ENCODE results near the gene TSHZ1. TPM values are rescaled to one million over a fixed set of nuclear protein-coding genes. Genes with fewer than 3 reads are reported as not detected.

The TSHZ1 gene
- total RNA-seq, 4 donors from 2014 or later: 22.3 to 41.7 (median 33.8) TPM

- H3K4me1 ChIP-seq: peaks cover 5 to 63% (median 5%) of the 10 kb centered on the region in 3 donors
- H3K9me3 ChIP-seq: no peaks in the 10 kb centered on the region
- H3K4me3 ChIP-seq: peak overlapping the region; percentile 77 to 91
- H3K36me3 ChIP-seq: no peaks in the 10 kb centered on the region
- H3K27me3 ChIP-seq: no peaks in the 10 kb centered on the region
- no peak for ATAC-seq
- 0% methylated on average over 8 of the region's 8 CpGs for WGBS, 2 donors (ENCODE audit: low coverage in 1 of 2)
- peak overlapping the region; percentile 93 to 100 (median 97) for H3K27ac ChIP-seq
- TF ChIP-seq POLR2AphosphoS5 (IDR thresholded peaks at IDR 0.05) (no peak), EP300 (IDR thresholded peaks at IDR 0.05) (no peak), POLR2A (IDR thresholded peaks at IDR 0.05) (no peak), CTCF (IDR thresholded peaks at IDR 0.05) (no peak)
These were observed 692 bp upstream of the TSHZ1 start for GRCh38 chr18:75209951-75210258.

- Histone ChIP-seq H3K4me1 (peaks cover 5 to 63% (median 5%) of the 10 kb centered on the region in 3 donors), H3K27ac (peak overlapping the region; percentile 93 to 100 (median 97)), H3K4me3 (peak overlapping the region; percentile 77 to 91), H3K36me3 (no peaks in the 10 kb centered on the region), H3K27me3 (no peaks in the 10 kb centered on the region), H3K9me3 (no peaks in the 10 kb centered on the region)
- no peak for TF ChIP-seq POLR2A (IDR thresholded peaks at IDR 0.05)
- 5% methylated on average over 12 of the region's 64 CpGs; no CpG with 5 or more reads in 1 of the 2 donors for WGBS, 2 donors (ENCODE audit: low coverage in 1 of 2)
- ATAC-seq: no peak
These were observed 515 bp downstream of the TSHZ1 start for GRCh38 chr18:75211002-75211621.

DNA sequence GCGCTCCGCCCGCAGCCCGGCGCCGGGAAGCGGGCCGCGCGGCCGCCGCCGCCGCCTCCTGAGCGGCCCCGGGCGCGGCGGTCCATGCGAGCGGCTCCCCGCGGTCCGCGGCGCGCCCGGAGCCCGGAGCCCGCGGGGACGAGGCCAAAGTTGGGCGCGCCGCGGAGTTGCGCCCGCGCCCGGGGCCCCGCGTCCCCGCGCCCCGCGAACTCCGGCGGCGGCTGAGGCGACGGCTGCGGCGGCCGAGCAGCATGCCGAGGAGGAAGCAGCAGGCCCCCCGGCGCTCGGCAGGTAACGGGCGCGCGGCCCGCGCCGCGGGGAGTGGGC, 992 bp downstream of the TSHZ1 start:
- WGBS, 2 donors (ENCODE audit: low coverage in 1 of 2): no CpG with 5 or more reads among the region's 66 CpGs
- H3K4me1 ChIP-seq: peaks cover 4 to 62% (median 5%) of the 10 kb centered on the region in 3 donors

GRCh38 chr18:75211953-75212750, 1.6 kb downstream of the TSHZ1 start:
- H3K36me3 ChIP-seq: no peaks in the 10 kb centered on the region
- TF ChIP-seq POLR2AphosphoS5 (IDR thresholded peaks at IDR 0.05) (peak; percentile 45), CTCF (IDR thresholded peaks at IDR 0.05) (no peak), EP300 (IDR thresholded peaks at IDR 0.05) (no peak), POLR2A (IDR thresholded peaks at IDR 0.05) (peak in 1 of 2 donors; percentile 42)
- 9 to 15% methylated on average over 3 to 11 of the region's 38 CpGs for WGBS, 2 donors (ENCODE audit: low coverage in 1 of 2)
- no peaks in the 10 kb centered on the region for H3K9me3 ChIP-seq
- no peak for ATAC-seq
- H3K27ac ChIP-seq: peak overlapping the region; percentile 89 to 94 (median 91)
- H3K4me3 ChIP-seq: peak overlapping the region; percentile 77 to 100
- peaks cover 0 to 62% (median 5%) of the 10 kb centered on the region in 3 donors for H3K4me1 ChIP-seq
- H3K27me3 ChIP-seq: no peaks in the 10 kb centered on the region

More for the DNA sequence above, 992 bp downstream of the TSHZ1 start:
- Histone ChIP-seq H3K36me3 (no peaks in the 10 kb centered on the region), H3K4me3 (peak overlapping the region; percentile 77 to 100), H3K9me3 (no peaks in the 10 kb centered on the region), H3K27ac (peak overlapping the region; percentile 89 to 94 (median 91)), H3K27me3 (no peaks in the 10 kb centered on the region)
- no peak for ATAC-seq
- TF ChIP-seq POLR2AphosphoS5 (IDR thresholded peaks at IDR 0.05) (no peak), CTCF (IDR thresholded peaks at IDR 0.05) (no peak), POLR2A (IDR thresholded peaks at IDR 0.05) (no peak), EP300 (IDR thresholded peaks at IDR 0.05) (no peak)

DNA sequence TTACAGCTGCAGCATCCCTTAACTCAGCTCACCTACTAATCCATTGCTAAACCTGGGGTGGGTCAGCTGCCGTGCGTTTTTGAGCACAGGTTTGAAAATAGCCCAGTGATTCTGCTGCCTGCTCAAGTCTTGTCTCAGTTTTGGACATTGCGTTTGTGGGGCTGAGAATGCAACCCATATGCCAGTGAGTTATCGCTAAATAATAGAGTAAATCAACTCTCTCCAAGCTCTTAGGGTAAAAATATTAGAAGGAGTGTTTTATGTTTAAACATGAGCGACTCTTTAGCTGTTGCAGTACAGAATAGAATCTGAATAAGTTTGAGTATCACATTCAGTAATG, 2.1 kb downstream of the TSHZ1 start:
- H3K27me3 ChIP-seq: no peaks in the 10 kb centered on the region
- WGBS, 2 donors (ENCODE audit: low coverage in 1 of 2): 14 to 16% methylated on average over 3 to 5 of the region's 5 CpGs
- H3K36me3 ChIP-seq: no peaks in the 10 kb centered on the region
- peaks cover 0 to 64% (median 5%) of the 10 kb centered on the region in 3 donors for H3K4me1 ChIP-seq
- no peaks in the 10 kb centered on the region for H3K9me3 ChIP-seq
- TF ChIP-seq POLR2AphosphoS5 (IDR thresholded peaks at IDR 0.05): no peak
- TF ChIP-seq EP300 (IDR thresholded peaks at IDR 0.05): no peak
- ATAC-seq: no peak
- peak overlapping the region; percentile 77 to 100 for H3K4me3 ChIP-seq
- peak overlapping the region; percentile 26 to 94 (median 90) for H3K27ac ChIP-seq

All from gastroesophageal sphincter (tissue), 4 donors.